HG02973 (cell line): Measurements from ENCODE around the gene P3H4.

ENCODE experiments used
- ATAC-seq: cut with Tn5 transposase; IDR thresholded peaks from one replicate; pipeline ENCODE4 v1.9.1; 2021; ENCODE audit warnings: moderate library complexity; ENCODE audit not compliant: unreplicated experiment

The P3H4 gene

DNA sequence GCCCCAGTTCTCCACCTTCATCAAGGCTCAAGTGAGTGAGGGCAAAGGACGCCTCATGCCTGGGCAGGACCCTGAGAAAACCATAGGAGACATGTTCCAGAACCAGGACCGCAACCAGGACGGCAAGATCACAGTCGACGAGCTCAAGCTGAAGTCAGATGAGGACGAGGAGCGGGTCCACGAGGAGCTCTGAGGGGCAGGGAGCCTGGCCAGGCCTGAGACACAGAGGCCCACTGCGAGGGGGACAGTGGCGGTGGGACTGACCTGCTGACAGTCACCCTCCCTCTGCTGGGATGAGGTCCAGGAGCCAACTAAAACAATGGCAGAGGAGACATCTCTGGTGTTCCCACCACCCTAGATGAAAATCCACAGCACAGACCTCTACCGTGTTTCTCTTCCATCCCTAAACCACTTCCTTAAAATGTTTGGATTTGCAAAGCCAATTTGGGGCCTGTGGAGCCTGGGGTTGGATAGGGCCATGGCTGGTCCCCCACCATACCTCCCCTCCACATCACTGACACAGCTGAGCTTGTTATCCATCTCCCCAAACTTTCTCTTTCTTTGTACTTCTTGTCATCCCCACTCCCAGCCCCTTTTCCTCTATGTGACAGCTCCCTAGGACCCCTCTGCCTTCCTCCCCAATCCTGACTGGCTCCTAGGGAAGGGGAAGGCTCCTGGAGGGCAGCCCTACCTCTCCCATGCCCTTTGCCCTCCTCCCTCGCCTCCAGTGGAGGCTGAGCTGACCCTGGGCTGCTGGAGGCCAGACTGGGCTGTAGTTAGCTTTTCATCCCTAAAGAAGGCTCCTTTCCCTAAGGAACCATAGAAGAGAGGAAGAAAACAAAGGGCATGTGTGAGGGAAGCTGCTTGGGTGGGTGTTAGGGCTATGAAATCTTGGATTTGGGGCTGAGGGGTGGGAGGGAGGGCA lies 10.7 kb upstream of the P3H4 start:
- no peak for ATAC-seq

DNA sequence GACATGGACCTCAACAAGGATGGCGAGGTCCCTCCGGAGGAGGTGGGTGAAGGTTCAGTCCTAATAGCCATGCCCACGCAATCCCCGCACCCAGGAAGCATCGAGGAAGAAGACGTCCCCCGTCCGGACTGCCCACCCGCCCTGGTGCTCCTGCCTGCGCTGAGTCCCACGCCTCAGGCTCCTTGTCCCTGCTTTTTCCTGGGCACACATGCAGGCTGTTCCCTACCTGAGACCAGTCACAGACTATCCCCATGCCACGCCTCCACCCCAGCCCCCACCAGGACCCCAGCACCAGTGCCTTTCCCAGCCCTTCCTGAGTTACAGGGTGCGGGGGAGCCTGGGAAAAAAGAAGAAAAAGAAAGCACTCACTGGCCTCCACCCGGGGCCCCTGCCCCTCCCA lies 10.0 kb upstream of the P3H4 start:
- no peak for ATAC-seq

DNA sequence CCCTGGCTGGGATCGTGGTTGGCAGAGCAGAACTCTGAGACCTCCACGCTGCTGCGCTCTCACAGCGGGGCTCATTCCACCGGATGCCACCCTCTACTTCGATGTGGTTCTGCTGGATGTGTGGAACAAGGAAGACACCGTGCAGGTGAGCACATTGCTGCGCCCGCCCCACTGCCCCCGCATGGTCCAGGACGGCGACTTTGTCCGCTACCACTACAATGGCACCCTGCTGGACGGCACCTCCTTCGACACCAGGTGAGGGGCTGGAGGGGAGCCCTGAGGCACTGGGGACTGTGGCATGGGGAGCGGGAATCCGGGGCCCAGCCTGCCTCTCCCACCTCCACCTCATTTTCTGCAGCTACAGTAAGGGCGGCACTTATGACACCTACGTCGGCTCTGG lies 6.3 kb upstream of the P3H4 start:
- no peak for ATAC-seq

DNA sequence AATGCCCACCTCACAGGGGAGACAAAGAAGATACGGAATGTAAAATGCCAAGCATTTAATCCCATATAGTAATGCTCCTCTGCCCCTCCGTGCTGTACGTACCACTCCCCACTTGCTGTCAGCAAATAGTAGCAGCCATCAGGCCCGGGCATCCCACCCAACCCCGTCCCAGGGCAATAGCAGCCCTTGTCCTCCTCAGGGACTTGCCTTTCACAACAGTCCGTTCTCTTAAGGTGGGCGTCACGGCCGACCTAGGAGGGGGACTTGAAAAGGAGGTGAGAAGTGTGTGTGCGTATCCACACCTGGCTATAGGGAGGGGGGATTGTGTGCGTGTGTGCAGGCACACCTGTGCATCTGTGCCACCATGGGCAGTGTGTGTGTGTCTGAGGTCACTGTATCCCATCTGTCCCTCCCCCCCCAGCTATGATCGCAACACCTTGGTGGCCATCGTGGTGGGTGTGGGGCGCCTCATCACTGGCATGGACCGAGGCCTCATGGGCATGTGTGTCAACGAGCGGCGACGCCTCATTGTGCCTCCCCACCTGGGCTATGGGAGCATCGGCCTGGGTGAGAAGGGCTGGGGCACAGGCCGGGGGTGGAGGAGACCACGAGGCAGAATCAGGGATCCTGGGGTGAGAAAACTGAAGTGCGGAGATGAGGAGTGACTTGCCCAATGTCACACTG lies 5.0 kb upstream of the P3H4 start:
- no peak for ATAC-seq

DNA sequence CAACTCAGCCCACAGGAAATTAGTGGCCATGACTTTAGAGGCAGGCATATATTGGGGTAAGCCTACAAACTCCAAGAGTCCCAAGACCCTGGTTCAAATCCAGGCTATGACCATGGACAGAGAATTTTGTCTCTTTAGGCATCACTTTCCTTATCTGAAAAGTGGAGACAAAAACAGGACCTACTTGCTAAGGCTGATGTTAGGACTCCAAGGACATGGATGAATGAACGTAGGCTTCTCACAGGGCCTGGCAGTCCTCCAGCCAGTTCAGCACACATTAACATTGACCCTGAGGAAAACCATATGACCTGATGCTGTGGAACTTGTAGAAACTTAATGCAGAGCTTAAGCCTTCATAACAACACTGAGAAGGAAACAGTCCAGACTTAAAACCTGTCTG lies 2.4 kb upstream of the P3H4 start:
- ATAC-seq: no peak

DNA sequence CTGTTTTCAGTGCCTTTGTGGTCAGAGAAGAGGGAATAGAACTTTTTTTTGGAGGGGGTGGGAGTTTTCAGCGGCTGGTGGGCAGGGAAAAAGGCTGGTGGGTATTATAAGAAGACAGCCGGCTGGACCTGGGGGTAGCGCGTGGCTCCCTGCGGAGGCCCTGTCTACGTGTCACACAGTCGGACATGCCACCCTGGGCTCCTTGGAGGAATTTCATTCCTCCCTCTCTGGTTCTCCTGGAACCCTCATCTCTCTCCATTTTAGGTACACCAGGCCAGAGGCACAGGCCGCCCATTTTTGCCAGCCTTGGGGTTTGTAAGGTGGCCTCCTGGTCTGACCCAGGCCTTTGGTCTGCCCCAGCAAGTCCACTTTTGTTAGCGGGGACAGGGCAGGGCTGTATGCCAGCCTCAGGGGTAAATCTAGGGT lies 2.0 kb upstream of the P3H4 start:
- no peak for ATAC-seq

DNA sequence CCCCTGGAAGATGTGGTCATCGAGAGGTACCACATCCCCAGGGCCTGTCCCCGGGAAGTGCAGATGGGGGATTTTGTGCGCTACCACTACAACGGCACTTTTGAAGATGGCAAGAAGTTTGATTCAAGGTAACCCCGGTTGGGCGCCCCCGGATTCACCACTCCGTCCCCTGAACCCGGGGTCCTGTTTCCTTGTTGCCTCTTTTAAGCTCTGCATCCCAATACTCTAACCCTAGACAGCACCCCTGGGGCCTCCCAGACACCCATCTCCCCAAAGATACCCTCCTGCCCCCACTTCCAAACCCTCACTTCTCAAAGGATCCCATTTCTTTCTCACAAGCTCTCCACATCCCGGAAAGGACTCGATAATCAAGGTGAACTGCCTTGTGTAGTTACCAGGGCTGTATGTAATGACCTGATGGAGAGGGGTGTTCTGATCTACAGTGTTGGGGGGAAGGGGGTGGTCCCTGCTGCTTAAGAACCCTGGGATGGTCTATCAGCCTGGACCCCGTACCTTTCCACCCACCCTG lies 1.5 kb upstream of the P3H4 start:
- no peak for ATAC-seq

DNA sequence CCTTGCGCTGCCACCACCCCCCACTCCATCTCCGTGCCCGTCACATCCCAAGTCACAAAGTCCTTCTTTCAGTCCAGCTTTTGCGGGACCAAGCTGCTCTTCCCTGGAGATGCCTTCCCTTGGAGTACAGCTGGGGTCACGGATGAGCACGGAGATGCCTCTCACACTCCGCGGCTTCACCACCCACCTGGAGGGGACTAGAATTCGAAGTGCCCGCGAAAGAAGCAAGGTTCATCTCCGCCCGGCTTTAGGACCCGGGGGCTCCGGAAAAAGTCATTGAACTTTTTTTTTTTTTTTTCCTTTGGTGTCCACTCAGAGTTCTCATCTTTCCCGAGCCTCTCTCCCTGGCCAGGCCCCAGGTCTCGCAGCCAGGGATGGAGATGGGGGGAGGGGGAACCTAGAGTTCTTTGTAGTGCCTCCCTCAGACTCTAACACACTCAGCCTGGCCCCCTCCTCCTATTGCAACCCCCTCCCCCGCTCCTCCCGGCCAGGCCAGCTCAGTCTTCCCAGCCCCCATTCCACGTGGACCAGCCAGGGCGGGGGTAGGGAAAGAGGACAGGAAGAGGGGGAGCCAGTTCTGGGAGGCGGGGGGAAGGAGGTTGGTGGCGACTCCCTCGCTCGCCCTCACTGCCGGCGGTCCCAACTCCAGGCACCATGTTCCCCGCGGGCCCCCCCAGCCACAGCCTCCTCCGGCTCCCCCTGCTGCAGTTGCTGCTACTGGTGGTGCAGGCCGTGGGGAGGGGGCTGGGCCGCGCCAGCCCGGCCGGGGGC lies 817 bp upstream of the P3H4 start, which contains the start of gene FKBP10:
Gene FKBP10, plus strand, starts transcription at position 624 of the 771 bp plus-strand sequence. Its CDS starts 31 bp downstream, at position 655.
- no peak for ATAC-seq

DNA sequence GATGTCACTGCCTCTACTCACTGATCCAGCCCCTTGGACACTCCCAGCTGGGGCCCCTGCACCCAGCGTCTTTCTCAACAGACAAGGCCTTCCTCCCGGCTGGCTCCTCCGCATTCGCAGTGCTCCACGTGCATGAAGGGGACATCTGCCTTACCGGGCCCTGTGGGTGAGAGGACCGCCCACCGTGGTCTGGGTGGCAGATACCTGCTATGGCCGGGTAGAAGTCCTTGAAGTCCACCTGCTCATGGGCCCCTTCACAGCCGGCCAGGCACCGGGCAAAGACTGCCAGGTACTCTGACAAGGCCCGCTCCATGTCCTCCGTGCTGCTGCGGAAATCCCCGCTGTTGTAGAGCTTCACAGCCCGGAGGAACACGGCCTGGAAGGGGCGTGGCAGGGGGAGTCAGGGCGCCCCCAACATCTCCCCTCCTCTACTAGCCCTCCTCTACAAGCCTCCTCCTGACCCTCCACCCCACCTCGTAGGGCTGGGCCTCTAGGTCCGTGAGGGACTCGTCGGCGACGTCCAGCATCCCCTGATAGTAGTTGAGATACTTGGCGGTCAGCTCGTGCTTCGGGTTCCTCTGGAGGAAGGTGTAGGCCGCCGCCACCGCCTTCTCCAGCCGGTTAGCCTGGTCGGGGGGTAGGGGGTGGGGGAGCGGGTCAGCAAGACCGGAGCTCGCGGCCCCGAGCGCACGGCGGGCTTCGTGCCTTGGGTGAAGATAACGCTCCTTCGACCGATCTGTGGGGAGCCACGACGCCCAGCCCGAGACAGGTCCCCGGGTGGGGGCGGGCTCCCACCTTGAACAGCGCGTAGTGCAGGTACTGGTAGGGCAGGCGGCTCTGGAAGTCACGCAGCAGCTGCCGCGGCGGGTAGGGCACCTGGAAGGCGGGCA lies 845 bp downstream of the P3H4 start:
- ATAC-seq: no peak

DNA sequence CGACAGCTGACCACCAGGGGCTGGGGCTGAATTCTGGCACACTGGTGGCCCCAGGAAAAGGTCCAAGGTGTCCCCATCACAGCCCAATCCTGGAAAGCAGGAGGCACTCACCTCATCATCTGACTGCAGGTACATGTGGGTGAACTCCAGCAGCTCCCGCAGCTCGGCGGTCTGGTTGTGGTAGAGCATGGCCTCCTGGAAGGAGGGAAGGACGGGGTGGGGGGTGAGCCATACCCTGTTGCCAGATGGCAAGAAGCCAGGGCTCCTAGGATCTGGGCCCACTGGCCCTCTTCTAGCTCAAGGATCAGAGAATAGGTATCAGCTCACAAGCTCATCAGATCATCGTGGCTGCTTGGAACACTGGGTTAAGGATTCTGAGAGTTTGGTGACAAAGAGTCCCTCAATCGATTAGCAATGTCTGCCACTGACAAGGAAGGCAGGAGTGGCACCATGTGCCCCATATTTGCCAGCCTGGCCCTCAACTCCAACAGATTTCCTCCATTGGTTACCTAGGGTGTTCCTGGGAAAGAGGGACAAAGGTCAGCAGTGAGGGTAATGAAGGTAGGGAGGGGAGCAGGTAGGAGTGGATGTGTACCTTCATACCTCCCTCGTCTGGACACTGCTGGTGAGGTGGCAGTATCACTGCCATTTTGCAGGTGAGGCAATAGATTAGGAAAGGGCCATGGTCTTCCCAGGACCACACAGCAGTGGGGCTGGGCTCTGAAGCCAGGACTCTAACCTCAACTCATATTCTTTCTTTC lies 4.9 kb downstream of the P3H4 start:
- ATAC-seq: no peak

DNA sequence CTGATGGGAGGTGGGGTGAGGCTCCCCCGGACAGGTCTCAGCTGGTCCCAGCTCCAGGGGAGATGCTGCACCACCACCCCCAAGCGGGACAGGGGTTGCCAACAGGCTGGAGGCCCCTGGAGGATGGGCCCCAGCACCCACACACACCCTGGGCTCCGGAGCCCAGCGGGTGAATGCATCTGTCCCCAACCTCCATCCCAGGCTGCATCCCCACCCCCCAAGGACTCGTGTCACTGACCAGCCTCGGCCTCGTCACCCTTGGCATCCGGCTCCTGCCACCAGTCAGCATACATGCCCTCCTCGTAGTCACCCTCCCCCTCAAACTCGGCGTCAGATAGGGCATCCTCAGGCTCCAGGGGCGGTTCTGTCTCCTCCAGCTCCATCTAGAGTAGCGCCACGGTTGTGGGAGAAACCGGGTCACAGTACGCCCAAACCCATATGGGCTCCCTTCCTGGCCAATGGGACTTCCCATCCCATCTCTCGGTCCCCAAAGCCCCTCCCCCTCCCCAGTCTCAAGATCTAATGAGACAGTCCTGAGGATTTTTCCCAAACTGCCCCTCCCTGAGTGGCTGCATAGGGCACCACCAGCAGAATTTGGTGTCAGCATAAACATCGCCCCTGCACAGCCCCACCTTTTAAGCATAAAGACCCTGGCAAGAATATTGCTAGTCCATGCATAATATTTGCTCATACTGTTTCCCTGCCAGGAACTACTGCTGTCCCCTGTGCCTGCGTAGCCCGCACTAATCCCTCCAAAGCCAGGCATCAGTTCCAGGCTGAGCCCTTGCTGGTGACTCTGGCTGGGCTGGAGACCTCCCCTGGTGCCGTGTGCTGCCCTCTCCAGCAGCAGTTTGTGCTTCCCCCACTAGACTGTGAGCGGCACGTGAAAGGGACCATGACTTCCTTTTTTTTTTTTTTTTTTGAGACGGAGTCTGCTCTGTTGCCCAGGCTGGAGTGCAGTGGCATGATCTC lies 8.4 kb downstream of the P3H4 start:
- ATAC-seq: no peak

DNA sequence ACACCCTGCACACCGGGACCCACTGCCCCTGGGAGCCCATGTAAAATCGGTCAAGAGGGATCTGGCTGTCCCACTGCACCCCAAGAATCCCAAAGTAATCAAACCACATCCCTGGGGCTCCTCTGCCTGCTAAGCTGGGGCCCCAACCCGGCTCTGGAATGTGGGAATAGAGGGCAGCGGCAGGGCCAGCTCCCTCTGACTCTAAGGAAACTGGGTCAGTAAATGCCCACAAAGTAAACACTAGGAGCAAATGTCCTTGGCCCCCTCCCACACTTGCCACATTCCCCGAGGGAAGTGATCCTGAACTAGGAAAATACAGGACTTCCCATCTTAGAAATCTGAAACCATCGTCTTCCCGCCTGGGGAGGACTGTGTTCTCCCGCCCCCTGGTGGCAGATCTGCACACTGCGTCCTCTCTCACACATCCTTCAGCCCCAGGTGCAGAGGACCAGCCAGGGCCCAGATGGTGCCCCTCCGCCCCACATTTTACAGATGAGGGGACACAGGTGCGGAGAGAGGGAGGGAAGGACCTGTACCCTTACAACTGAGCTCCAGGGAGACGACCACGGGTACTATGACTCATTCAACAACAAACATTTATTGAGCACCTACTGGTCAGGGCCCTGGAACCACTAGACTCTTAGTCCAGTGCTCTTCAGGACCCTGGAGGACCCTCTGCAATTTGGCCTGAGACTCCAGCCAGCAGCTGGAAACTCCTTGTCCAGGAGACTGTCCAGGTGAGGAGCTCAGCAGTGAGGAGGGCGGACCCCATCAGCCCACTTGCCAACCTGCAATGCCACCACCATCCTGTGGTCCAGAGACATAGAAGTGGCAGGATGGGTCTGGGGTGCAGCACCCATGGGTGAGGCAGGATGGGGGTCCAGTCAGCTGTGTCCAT lies 10.1 kb downstream of the P3H4 start:
- no peak for ATAC-seq

DNA sequence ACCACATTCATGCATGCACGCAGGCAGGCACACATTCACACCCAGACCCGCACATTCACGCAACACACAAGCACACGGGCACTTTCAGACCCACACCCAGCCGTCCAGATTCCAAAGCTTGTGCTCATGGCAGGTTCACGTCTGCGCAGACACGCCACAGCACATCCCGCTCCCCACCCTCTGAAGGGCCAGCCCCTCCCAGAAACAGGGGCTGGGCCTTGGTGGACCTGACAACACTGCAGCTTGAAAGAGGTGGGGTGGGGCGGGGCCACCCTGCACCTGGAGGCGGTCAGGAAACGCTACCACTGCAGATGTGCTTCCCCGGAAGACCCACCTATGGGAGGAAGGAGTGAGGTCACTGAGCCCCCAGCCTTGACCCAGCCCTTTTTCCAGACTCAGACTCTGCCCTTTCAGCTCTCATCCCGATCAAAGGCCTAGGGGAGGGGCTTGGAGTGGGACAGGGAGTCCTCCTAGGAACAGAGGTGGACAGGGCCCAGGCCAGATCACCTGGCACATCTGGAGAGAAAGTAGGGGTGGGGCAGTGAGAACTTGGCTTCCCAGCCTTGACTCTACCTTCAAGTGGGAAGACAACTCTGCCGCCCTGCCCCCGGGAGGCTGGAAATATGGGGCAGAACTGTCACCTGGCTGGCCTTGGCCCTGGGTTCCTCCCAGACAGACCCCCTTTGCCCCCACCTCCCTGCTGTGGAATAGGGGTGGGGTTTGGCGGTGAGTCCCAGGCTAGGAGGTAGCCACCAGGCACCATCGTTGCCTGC lies 11.0 kb downstream of the P3H4 start:
- ATAC-seq: no peak

DNA sequence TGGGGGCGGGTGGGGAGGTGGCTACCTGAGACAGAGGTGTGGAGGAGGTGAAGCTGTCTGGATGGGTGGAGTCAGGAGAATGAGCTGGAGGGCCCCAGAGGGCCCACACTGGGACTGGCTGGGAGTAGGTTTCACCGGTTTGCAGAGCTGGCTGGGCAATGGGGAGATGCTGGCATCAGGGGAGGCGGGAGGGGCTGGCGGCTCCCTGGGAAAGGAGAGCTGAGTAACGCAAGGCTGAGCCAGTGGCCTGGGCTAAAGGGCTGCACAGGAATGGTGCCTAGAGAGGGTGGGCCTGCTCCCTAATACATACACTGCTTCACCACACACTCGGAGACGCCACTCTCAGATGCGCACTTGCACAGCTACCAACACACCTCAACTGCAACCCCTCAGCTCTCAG lies 12.4 kb downstream of the P3H4 start:
- ATAC-seq: no peak

DNA sequence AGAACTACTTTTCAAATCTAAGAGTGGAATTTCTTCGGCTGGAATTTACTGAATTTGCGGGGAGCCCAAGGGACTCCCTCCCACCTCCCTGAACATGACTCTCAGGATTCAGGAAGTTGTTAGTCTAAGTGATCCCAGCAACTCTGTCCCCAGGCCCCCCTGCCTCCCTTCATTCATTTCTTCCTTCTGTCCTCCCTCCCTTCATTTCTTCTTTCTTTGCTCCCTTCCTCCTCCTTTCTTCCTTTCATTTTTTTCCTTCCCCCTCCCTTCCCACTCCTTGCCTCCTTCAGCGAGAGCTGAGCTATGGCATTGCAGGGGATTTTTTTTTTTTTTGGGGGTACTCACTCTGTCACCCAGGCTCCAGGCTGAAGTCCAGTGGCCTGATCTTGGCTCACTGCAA lies 14.4 kb downstream of the P3H4 start:
- ATAC-seq: no peak

DNA sequence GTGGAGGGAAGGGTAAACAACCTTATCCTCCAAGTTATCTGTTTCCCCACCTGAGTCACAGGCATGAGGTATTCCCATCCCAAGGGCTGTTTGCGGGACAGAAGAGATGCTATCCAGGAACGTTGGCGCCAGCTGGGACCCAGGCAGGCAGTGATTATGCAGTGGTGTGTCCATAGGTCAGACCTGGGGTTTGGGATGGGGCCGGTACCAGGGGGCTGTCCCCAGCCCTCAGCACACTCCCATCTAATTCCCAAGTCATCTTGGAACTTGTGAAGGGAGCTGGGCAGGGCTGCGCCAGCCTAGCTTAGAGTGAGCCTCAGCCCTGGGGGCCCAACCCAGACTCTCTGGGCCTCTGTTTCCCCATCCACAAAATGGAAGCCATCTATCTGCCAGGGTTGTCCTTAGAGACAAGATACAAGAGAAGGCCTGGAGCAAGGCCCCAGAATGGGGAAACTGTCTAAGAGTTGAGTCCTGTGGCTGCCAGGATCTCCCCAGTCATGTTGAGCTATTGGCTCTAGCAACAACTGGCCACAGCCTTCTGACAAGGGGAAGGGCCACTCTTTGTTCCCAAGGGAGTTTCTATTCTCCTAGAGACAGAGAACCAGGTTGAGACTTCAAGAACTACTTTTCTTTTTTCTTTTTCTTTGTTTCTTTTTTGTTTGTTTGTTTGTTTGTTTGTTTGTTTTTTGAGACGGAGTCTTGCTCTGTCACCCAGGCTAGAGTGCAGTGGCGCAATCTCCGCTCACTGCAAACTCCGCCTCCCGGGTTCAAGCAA lies 15.4 kb downstream of the P3H4 start:
- ATAC-seq: no peak
